ENCODE measurements around the gene RAVER1. TPM values are rescaled to one million over a fixed set of nuclear protein-coding genes. Genes with fewer than 3 reads are reported as not detected.

Gene RAVER1
- total and polyA plus RNA-seq, 2 of the 13 experiments (the other 11 are each of a cell fraction or from before 2014, with no cell fraction given) = 3.6 to 7.9 TPM

- TF ChIP-seq ZNF678 (CRISPR knock-in tag; IDR thresholded peaks at IDR 0.05) (0 out of 2 replicates have a peak, but pooled peaks have one; percentile 45), HNF1A (IDR thresholded peaks at IDR 0.05; ENCODE audit: low read depth) (no peak), HNF1A (CRISPR knock-in tag; IDR thresholded peaks at IDR 0.05; ENCODE audit: borderline replicate concordance) (no peak), IRF2 (CRISPR knock-in tag; IDR thresholded peaks at IDR 0.05) (no peak), ZNF691 (CRISPR knock-in tag; IDR thresholded peaks at IDR 0.05; ENCODE audit: borderline replicate concordance, low read depth) (0 out of 2 replicates have a peak, but pooled peaks have one; percentile 4), KDM6A (CRISPR knock-in tag; IDR thresholded peaks at IDR 0.05; ENCODE audit: low read depth) (no peak), ISL2 (CRISPR knock-in tag; IDR thresholded peaks at IDR 0.05) (no peak), PHF21A (CRISPR knock-in tag; IDR thresholded peaks at IDR 0.05) (no peak), THAP11 (CRISPR knock-in tag; IDR thresholded peaks at IDR 0.05) (no peak), DPF2 (CRISPR knock-in tag; IDR thresholded peaks at IDR 0.05; ENCODE audit: borderline replicate concordance, low read depth) (no peak), ZNF451 (CRISPR knock-in tag; IDR thresholded peaks at IDR 0.05) (no peak), ZMYM2 (CRISPR knock-in tag; IDR thresholded peaks at IDR 0.05) (peak; percentile 76), ZNF629 (CRISPR knock-in tag; conservative IDR thresholded peaks at IDR 0.05) (peak; percentile 96), TOPORS (CRISPR knock-in tag; IDR thresholded peaks at IDR 0.05) (no peak), SYNCRIP (IDR thresholded peaks at IDR 0.05; ENCODE audit: insufficient read depth, low read depth, low read length) (no peak), TRIM24 (CRISPR knock-in tag; IDR thresholded peaks at IDR 0.05) (no peak), ZNF737 (CRISPR knock-in tag; IDR thresholded peaks at IDR 0.05; ENCODE audit: borderline replicate concordance) (no peak), ZNF160 (CRISPR knock-in tag; IDR thresholded peaks at IDR 0.05) (no peak), GABPB1 (CRISPR knock-in tag; IDR thresholded peaks at IDR 0.05) (no peak), MTERF4 (CRISPR knock-in tag; IDR thresholded peaks at IDR 0.05) (peak; percentile 70; the same call in 1 of the 2 replicates), MYC (CRISPR knock-in tag; IDR thresholded peaks at IDR 0.05; ENCODE audit: borderline replicate concordance) (no peak), ZNF414 (CRISPR knock-in tag; IDR thresholded peaks at IDR 0.05) (0 out of 2 replicates have a peak, but pooled peaks have one; percentile 40), RARA (CRISPR knock-in tag; IDR thresholded peaks at IDR 0.05) (0 out of 2 replicates have a peak, but pooled peaks have one; percentile 5), ZC3H13 (CRISPR knock-in tag; IDR thresholded peaks at IDR 0.05) (0 out of 2 replicates have a peak, but pooled peaks have one; percentile 67)
Observed at GRCh38 chr19:10379880-10380312, 46.6 kb upstream of the RAVER1 start (continued).

All from HepG2 (cell line).